Pancreas (tissue), 10 donors: ENCODE data around the gene LRRC37A2. TPM values are rescaled to one million over a fixed set of nuclear protein-coding genes. Genes with fewer than 3 reads are reported as not detected.
"Not testable (repeated sequence)": the region's sequence is repeated elsewhere in the genome, so short reads cannot be mapped to it uniquely, and the experiment has no call there.

Experiments used
- ATAC-seq, 4 donors: fragments of 200-7000 bp; cut with Tn5 transposase; one replicate each; pipeline versions ENCODE4 v1.8.0 to v1.9.1; 2020; ENCODE audit warnings: mild to moderate bottlenecking in 4 of 4, moderate library complexity in 4 of 4
- DNase-seq, 6 donors: peaks; one replicate each; pipeline ENCODE4 v3.0.0-alpha.2; 2020
- FAIRE-seq: peaks from 2 replicates; lab custom pipeline; 2012; peaks lifted over from hg19 to GRCh38; lab: Jason Lieb, UNC
- H3K27ac ChIP-seq, 4 donors: fragments of 200-600 bp; sonication (generic); 1 replicate in 3 of 4; 2 replicates in 1 of 4; pipeline versions ENCODE4 v1.5.0 to v1.8.0; 2020
- H3K27me3 ChIP-seq, 4 donors: fragments of 200-600 bp; one replicate each; pipeline ENCODE4 v1.8.0; 2021
- H3K36me3 ChIP-seq, 3 donors: fragments of 200-600 bp; sonication (generic) in 1 of 3; one replicate each; pipeline versions ENCODE4 v1.5.0 to v1.8.0; 2020 to 2021
- H3K4me1 ChIP-seq, 3 donors: fragments of 200-600 bp; one replicate each; pipeline ENCODE4 v1.8.0; 2021
- H3K4me3 ChIP-seq, 4 donors: fragments of 200-600 bp; sonication (generic) in 2 of 4; one replicate each; pipeline versions ENCODE4 v1.5.0 to v1.8.0; 2020 to 2021
- H3K9me3 ChIP-seq, 4 donors: fragments of 200-600 bp; one replicate each; pipeline ENCODE4 v1.8.0; 2021
- WGBS, 2 donors: extraction: QIAGEN DNeasy Blood & Tissue Kit; methylation state at CpG; one replicate each; pipeline ENCODE4 v1.1.7; 2013; 5-methylcytosine and 5-hydroxymethylcytosine counted together
- intact Hi-C, 3 donors: fragments of 100-400 bp; cut with DNase I; formaldehyde crosslinking; loops; one replicate each; pipeline versions ENCODE4 v1.11.1 to v1.14.2; 2022
- polyA plus RNA-seq, 2 donors: library from polyadenylated mRNA; stranded (reverse); fragments of 200-250 nt; gene quantifications; one replicate each; pipeline ENCODE4 v1.2.3, GENCODE V29; 2013
- total RNA-seq, 6 donors: library from RNA; stranded (reverse); fragmentation: NEBNext Ultra II Directional in 4 of 6; extraction: Animal tissue kit (Norgen Biotek cat#: 25700) in 4 of 6; gene quantifications; one replicate each; pipeline versions ENCODE4 v1.2.1 to v1.2.4, GENCODE V29; 2021 to 2023
- donor health status: healthy with polysubstance abuse.
- donor health status: DM: no; HTN: no; CAD: no; lungs with moderate emphysema.
- donor health status: DM: no; HTN: no; CAD: no.
- donor health status: control.
- donor health status: control.
- donor health status: Bipolar disorder and iron deficiency.
- donor health status: DM: yes; HTN: yes; CAD: no.
- donor health status: DM: no; HTN: no; CAD: no.
- donor health status: DM: no; HTN: no; CAD: no.
- donor health status: DM: yes; HTN: yes; CAD: no.

Gene LRRC37A2
- total and polyA plus RNA-seq, 8 donors, result 2.8 to 8.9 (median 6.8) TPM

DNA sequence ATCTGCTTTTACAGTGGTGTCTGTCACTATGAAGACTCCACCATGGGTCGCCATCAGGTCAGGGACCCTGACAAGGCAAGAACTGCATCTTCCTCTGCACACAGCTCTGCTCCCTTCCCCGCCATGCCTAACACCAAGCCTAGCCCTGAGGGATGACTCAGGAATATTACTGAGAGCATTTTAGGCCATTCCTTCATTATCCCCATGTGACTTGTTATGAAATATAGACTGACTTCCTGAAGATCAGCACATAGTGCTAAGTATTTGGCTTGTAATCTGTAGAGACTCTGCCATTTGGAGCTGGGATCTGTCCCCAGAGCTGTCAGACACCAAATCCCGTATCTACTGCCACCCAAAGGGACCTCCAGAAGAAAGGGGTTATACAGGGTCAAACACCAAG, 47.8 kb downstream of the LRRC37A2 start:
- H3K27me3 ChIP-seq, DNase-seq, H3K27ac ChIP-seq, H3K4me1 ChIP-seq, H3K36me3 ChIP-seq, H3K9me3 ChIP-seq, intact Hi-C loops, FAIRE-seq, H3K4me3 ChIP-seq: not testable (repeated sequence)
- peak in 3 of 4 donors; percentile 56 to 57 (median 56) for ATAC-seq
- WGBS, 2 donors, result no CpG with 5 or more reads among the region's 3 CpGs

GRCh38 chr17:46566284-46566683, 54.0 kb downstream of the LRRC37A2 start:
- DNase-seq, H3K9me3 ChIP-seq, FAIRE-seq, H3K4me1 ChIP-seq, H3K4me3 ChIP-seq, H3K27ac ChIP-seq, H3K36me3 ChIP-seq, H3K27me3 ChIP-seq, intact Hi-C loops: not testable (repeated sequence)
- ATAC-seq, result peak in 2 of 4 donors; percentile 33 to 42
- no CpG with 5 or more reads among the region's 2 CpGs for WGBS, 2 donors

DNA sequence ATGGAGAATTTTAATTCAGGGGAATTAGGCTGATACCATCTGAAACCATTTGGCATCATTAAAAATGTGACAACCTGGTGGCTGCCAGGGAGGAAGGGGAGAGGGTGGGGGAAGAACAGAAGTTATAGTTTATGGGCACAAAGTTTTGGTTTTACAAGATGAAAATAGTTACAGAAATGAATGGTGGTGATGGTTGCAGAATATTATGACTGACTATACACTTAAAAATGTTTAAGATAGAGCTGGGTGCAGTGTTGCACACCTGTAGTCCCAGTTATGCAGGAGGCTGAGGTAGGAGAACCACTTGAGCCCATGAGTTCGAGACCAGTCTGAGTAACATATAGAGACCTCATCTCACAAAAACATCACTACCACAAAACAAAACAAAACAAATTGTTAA, 54.7 kb downstream of the LRRC37A2 start:
- H3K9me3 ChIP-seq, H3K4me1 ChIP-seq, FAIRE-seq, DNase-seq, H3K27ac ChIP-seq, intact Hi-C loops, H3K4me3 ChIP-seq, H3K36me3 ChIP-seq, ATAC-seq, H3K27me3 ChIP-seq: not testable (repeated sequence)
- WGBS, 2 donors, result no CpG with 5 or more reads among the region's 1 CpG

- DNase-seq, H3K27ac ChIP-seq, H3K27me3 ChIP-seq, ATAC-seq, H3K4me1 ChIP-seq, H3K36me3 ChIP-seq, intact Hi-C loops, H3K9me3 ChIP-seq, FAIRE-seq, H3K4me3 ChIP-seq: not testable (repeated sequence)
- whole genome bisulfite sequencing, 2 donors, result no CpG with 5 or more reads among the region's 4 CpGs
Measured at GRCh38 chr17:46571796-46572195, 59.5 kb downstream of the LRRC37A2 start.

DNA sequence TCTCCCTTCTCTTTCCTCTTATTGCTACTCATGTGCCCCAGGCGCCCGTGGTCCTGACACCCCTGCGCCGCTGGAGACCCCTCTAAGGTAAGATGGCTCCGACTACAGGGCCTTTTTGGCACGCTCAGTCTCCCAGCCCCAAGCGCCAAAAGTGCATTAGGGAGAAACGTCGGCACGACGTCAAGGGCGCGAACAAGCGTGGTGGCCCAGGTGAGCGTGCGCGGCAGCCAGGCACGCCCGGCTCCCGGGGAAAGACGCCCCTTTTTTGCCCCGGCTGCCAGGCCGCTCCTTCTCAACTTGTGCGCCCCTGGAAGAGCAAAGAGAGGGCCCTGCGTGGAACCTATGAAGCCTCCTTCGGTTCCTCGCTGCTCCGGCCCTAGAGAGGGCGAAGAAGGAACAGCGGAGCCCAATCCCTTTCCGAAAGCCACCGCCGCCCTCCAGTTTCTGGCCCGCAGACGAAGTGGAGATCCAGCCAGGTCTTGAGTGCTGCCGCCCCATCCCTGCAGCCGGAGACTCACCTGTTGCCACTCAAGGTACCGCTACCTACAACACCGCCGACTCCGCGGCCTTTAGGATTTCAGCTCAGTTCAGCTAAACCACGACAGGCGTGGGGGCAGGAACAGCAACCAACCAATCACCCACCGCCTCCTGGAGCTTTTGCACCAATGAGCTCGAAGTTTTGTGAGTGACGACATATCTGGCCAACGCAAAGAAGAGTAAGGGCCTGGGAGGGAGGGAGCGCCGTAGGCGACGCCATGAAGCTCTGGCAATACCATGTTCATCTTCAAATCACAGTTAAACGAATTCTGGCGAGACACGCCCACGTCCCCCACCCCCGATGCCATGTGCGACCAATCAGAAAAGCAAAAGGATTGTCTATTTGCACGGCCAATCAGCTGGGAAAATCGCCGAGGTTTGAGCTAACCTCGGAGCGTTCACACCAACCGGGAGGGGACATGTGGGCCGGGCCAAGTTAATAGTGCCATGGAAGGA, 67.1 kb downstream of the LRRC37A2 start, which contains the start of gene ARL17A:
Gene ARL17A (minus strand): TSS at position 609 of the 993 bp plus-strand sequence. CDS start 3,369 bp downstream, outside the sequence.
- 0% methylated on average over 13 of the region's 65 CpGs; no CpG with 5 or more reads in 1 of the 2 donors for WGBS, 2 donors
- H3K27ac ChIP-seq, H3K36me3 ChIP-seq, intact Hi-C loops, H3K9me3 ChIP-seq, H3K4me3 ChIP-seq, H3K4me1 ChIP-seq, H3K27me3 ChIP-seq: not testable (repeated sequence)
- DNase-seq (peak; percentile 68 to 87 (median 84)), FAIRE-seq (peak; percentile 97), ATAC-seq (peak; percentile 94 to 97 (median 94))

DNA sequence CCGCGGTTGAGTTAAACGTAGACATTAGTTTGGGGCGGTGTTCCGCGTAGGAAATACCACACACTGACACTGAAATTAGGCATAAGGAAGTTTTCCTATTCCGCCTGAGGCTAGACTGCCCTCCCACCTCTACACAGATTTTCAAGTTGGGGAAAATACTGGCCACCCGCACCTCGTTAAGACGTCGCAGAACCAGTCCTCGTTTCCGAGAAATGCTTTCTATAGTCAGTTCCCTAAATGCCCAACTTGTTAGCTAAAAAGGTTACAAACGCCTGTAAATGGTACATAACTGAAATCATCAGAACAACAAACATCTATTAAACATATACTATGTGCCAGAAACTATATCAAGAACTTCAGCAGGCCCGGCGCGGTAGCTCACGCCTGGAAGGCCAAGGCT, 67.8 kb downstream of the LRRC37A2 start:
- H3K27ac ChIP-seq, DNase-seq, ATAC-seq, H3K36me3 ChIP-seq, FAIRE-seq, H3K27me3 ChIP-seq, H3K4me1 ChIP-seq, intact Hi-C loops, H3K9me3 ChIP-seq, H3K4me3 ChIP-seq: not testable (repeated sequence)
- 7 to 11% methylated on average over 5 to 7 of the region's 18 CpGs for WGBS, 2 donors

DNA sequence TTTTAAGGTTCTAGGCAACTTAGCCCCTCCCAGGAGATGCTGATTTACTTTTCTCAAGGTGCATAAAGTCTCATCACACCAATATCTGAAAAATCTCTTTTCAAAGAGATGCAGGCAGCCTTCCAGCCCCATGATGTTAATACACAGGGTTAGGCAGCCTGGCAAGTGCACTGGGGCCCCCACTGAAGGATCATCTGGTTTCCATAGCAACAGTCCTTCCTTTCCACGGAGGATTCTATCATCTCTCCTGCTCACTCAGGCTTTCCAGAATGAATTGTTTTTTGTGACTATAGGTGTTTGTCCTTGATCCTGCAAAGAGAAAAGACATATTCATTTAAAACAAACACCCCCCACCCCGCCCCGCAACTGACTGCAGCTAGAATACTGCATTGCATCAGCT, 73.2 kb downstream of the LRRC37A2 start:
- H3K9me3 ChIP-seq, H3K27me3 ChIP-seq, H3K36me3 ChIP-seq, DNase-seq, ATAC-seq, FAIRE-seq, H3K4me1 ChIP-seq, intact Hi-C loops, H3K27ac ChIP-seq, H3K4me3 ChIP-seq: not testable (repeated sequence)
- WGBS, 2 donors, result no CpG with 5 or more reads among the region's 3 CpGs

GRCh38 chr17:46590157-46591146, 78.2 kb downstream of the LRRC37A2 start, which contains the start of gene NSF:
Gene NSF, plus strand, starts transcription at chr17:46590669. Its CDS starts 107 bp downstream, at chr17:46590776.
- H3K4me3 ChIP-seq, intact Hi-C loops, DNase-seq, H3K27me3 ChIP-seq, FAIRE-seq, H3K36me3 ChIP-seq, H3K4me1 ChIP-seq, H3K9me3 ChIP-seq, H3K27ac ChIP-seq: not testable (repeated sequence)
- peak; percentile 93 to 97 (median 95) for ATAC-seq
- no CpG with 5 or more reads among the region's 95 CpGs for WGBS, 2 donors

- DNase-seq, result not testable (repeated sequence)
- ATAC-seq, result peak; percentile 51 to 78 (median 64)
Measured at GRCh38 chr17:46591332-46591731, 79.1 kb downstream of the LRRC37A2 start.

DNA sequence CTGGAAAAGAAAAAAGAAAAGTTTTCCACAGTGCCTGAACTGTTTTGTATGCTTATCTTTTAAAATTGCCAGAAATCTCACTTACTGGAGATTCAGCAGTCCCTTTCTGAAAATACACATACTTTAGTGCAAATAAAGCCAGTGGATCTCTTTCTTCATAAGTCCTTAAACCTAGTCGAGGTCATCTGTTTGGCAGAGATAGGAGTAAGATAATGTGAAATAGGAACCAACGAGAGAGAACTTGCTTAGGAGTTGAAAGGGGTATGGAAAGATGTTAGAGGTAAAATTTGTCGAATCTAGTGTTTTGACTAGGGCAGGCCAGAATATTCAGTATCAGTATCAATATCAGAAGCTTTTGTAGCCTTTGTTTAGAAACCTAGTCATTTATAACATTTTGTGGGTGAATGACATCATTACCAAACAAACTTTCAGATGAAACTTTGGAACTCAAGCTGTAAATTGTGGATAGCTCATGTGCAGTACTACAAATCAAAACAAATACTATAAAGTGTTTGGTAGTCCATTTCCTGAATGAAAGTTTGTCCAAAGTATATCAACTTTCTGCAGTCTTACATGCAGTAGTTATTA, 86.2 kb downstream of the LRRC37A2 start:
- intact Hi-C loops, result not testable (repeated sequence)

More at GRCh38 chr17:46591332-46591731, 79.1 kb downstream of the LRRC37A2 start:
- FAIRE-seq, H3K27ac ChIP-seq, H3K4me1 ChIP-seq, intact Hi-C loops, H3K36me3 ChIP-seq, H3K4me3 ChIP-seq, H3K9me3 ChIP-seq, H3K27me3 ChIP-seq: not testable (repeated sequence)
- no CpG with 5 or more reads among the region's 7 CpGs for WGBS, 2 donors

DNA sequence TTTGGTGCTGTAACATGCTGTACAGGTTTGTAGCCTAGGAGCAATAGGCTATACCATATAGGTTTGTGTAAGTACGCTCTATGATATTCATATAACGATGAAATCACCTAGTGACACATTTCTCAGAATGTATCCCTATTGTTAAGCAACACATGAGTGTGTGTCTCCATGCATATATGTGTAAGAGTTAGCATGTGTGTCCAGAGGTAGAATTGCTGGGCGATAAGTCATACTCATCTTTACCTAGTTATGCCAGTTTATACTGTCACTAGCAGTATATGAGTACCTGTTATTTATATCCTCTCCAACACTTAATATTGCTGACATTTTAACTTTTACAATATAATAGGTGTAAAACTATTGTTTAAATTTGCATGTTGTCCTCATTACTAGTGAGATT, 88.5 kb downstream of the LRRC37A2 start:
- FAIRE-seq, DNase-seq, H3K4me1 ChIP-seq, H3K36me3 ChIP-seq, H3K27ac ChIP-seq, H3K9me3 ChIP-seq, ATAC-seq, intact Hi-C loops, H3K4me3 ChIP-seq, H3K27me3 ChIP-seq: not testable (repeated sequence)
- no CpG with 5 or more reads among the region's 3 CpGs for WGBS, 2 donors

More for the DNA sequence above, 86.2 kb downstream of the LRRC37A2 start:
- not testable (repeated sequence) for H3K27me3 ChIP-seq, H3K4me3 ChIP-seq, DNase-seq, H3K36me3 ChIP-seq, H3K4me1 ChIP-seq, H3K27ac ChIP-seq, FAIRE-seq, H3K9me3 ChIP-seq
- peak in 1 of 4 donors; percentile 42 for ATAC-seq
- WGBS, 2 donors, result 13% methylated on average over 2 of the region's 3 CpGs
